Measurements from ENCODE around the gene ADAP2. TPM values are rescaled to one million over a fixed set of nuclear protein-coding genes. Genes with fewer than 3 reads are reported as not detected.
A peak's percentile ranks its signal among the peaks of the same experiment; 100 is the strongest.

Gene ADAP2
- total and polyA plus RNA-seq, 10 of the 15 experiments (the other 5 are each of a cell fraction or from before 2014, with no cell fraction given) = 0.15 to 13.6 (median 6.8) TPM

GRCh38 chr17:30961209-30962188, 39.8 kb downstream of the ADAP2 start:
- H3K27me3 ChIP-seq (replicated peaks in 1 of 2; ENCODE audit: control insufficient read depth in 2 of 2, insufficient read depth in 2 of 2, low read length in 1 of 2) = no peaks in the 10 kb centered on the region
- DNase-seq (ENCODE audit: low read depth, low spot score) = peak; percentile 76
- H3K4me3 ChIP-seq = peak overlapping the region; percentile 7; the same call in 1 of the 2 replicates
- peak; percentile 84 for FAIRE-seq
- ChIA-PET RAD21 (ENCODE audit: unreplicated experiment) (interaction anchor here (0.6 to 1.3 kb wide), 4 partner anchors 9 to 256 kb away, joined by 4 to 6 read pairs (median 5); partner anchors contain the start of gene RNF135), CTCF (interaction anchor here (1.1 kb wide), 1 partner anchor 106 kb away, joined by 3 read pairs; no protein-coding TSS in a partner anchor), SMC1A (ENCODE audit: uncharacterized antibody, unreplicated experiment) (interaction anchor here (0.7 to 2.1 kb wide), 8 partner anchors 8 to 254 kb away, joined by 3 to 11 read pairs (median 4); partner anchors contain the start of gene RNF135), POLR2A (interaction anchor here (0.9 to 1.2 kb wide), 2 partner anchors 10 to 532 kb away, joined by 4 to 6 read pairs; partner anchors contain the start of gene RNF135)
- BruUV-seq (replicated peaks) = no TSS peak
- in situ Hi-C loops (cut with MboI) (no loop called here), intact Hi-C loops (cut with micrococcal nuclease; ENCODE audit: unreplicated experiment) (no loop called here)
- H3K4me2 ChIP-seq (ENCODE audit: control insufficient read depth, insufficient read depth) = peak overlapping the region; percentile 61
- H4K20me1 ChIP-seq (ENCODE audit: control insufficient read depth, insufficient read depth) = no peaks in the 10 kb centered on the region
- H3K79me2 ChIP-seq (ENCODE audit: control insufficient read depth, insufficient read depth, low read length) = no peaks in the 10 kb centered on the region
- no peak overlapping the region for H3K9ac ChIP-seq (ENCODE audit: control insufficient read depth, insufficient read depth, low read length)
- H3K36me3 ChIP-seq (ENCODE audit: control insufficient read depth in 2 of 2, insufficient read depth in 2 of 2, low read length in 1 of 2) = no peaks in the 10 kb centered on the region
- ATAC-seq = peak; percentile 91
- peak overlapping the region; percentile 9 for H2AFZ ChIP-seq (ENCODE audit: control insufficient read depth, low read depth, low read length)
- peak overlapping the region; percentile 13 for H3K27ac ChIP-seq (ENCODE audit: control insufficient read depth, insufficient read depth)
- peaks cover 36% of the 10 kb centered on the region for H3K4me1 ChIP-seq (ENCODE audit: control insufficient read depth, insufficient read depth, low read length)
- WGBS (ENCODE audit: insufficient coverage, insufficient replicate concordance, low lambda C conversion rate, missing lambda C conversion rate) = 60% methylated on average over 9 of the region's 9 CpGs
- H3K9me3 ChIP-seq (replicated peaks; ENCODE audit: control insufficient read depth, insufficient read depth, low read length) = no peaks in the 10 kb centered on the region
- peak; percentile 23; the same call in 1 of the 2 replicates for TF ChIP-seq PKNOX1 (IDR thresholded peaks at IDR 0.05)
- TF ChIP-seq BHLHE40 (IDR thresholded peaks at IDR 0.05; ENCODE audit: borderline replicate concordance in 1 of 2, low read depth in 2 of 2, low read length in 1 of 2) = peak in 1 of 2 experiments; percentile 75; a peak in 1 of 4 replicates
- 0 out of 2 replicates have a peak, but pooled peaks have one; percentile 32 for TF ChIP-seq MTA2 (IDR thresholded peaks at IDR 0.05; ENCODE audit: low read depth)
- no peak for TF ChIP-seq SMAD5 (IDR thresholded peaks at IDR 0.05; ENCODE audit: low read depth)
- TF ChIP-seq RELB (IDR thresholded peaks at IDR 0.05; ENCODE audit: low read depth) = peak; percentile 75
- TF ChIP-seq CREB1 (IDR thresholded peaks at IDR 0.05; ENCODE audit: low read depth) = 0 out of 2 replicates have a peak, but pooled peaks have one; percentile 10
- TF ChIP-seq CBFB (IDR thresholded peaks at IDR 0.05; ENCODE audit: low read depth) = peak; percentile 88
- TF ChIP-seq RUNX3 (IDR thresholded peaks at IDR 0.05; ENCODE audit: low read length) = peak; percentile 97
- peak; percentile 100 for TF ChIP-seq POU2F2 (IDR thresholded peaks at IDR 0.05; ENCODE audit: borderline replicate concordance, low read depth, low read length)
- TF ChIP-seq ZZZ3 (IDR thresholded peaks at IDR 0.05; ENCODE audit: control insufficient read depth, insufficient read length, low read depth) = no peak
- TF ChIP-seq BCL3 (IDR thresholded peaks at IDR 0.05; ENCODE audit: borderline replicate concordance, insufficient read depth, low read depth, low read length, poor library complexity, severe bottlenecking) = peak; percentile 90
- TF ChIP-seq PBX3 (IDR thresholded peaks at IDR 0.05; ENCODE audit: insufficient replicate concordance, low read depth, low read length) = no peak
- no peak for TF ChIP-seq SPI1 (IDR thresholded peaks at IDR 0.05; ENCODE audit: borderline replicate concordance, insufficient read depth, low read depth, low read length)
- TF ChIP-seq FOS (IDR thresholded peaks at IDR 0.05; ENCODE audit: borderline replicate concordance, extremely low read depth, insufficient read length) = no peak
- TF ChIP-seq YY1 (IDR thresholded peaks at IDR 0.05; ENCODE audit: low read depth, low read length) = 0 out of 2 replicates have a peak, but pooled peaks have one; percentile 25
- TF ChIP-seq MEF2A (IDR thresholded peaks at IDR 0.05; ENCODE audit: insufficient read depth, low read depth, low read length) = 0 out of 2 replicates have a peak, but pooled peaks have one; percentile 9

All from GM12878 (cell line).